NK-92 (cell line): ENCODE measurements around the gene MTF2.

Source experiments
- DNase-seq: peaks from one replicate; lab custom pipeline; 2025; ENCODE audit not compliant: unreplicated experiment; lab: John Stamatoyannopoulos, UW

MTF2 gene

DNA sequence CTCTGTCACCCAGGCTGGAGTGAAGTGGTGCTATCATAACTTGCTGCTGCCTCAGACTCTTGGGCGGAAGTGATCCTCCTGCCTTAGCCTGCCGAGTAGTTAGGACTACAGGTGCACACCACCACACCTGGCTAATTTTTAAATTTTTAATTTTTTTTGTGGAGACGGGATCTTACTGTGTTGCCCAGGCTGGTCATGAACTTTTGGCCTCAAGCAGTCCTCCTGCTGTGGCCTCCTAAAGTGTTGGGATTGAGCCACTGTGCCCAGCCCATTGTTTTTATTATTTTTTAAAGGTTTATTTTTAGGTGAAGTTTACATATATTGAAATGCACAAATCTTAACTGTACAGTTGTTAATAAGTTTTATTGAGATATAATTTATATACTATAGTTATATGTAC is 3.2 kb downstream of the MTF2 start:
- no peak for DNase-seq

DNA sequence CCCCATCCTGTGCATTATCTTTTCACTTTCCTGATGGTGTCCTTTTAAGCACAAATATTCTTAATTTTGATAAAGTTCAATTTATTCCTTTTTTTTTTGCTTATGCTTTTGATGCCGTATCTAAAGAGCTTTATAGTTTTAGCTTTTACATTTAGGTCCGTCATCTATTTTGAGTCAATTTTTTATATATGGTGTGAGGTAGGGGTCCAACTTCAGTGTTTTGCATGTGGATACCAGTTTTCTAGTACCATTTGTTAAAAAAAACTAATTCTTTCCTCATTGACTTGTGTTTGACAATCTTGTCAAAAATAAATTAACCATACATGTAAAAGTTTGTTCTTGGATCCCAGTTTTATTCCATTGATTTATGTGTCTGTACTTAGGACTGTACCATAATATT is 4.9 kb downstream of the MTF2 start:
- no peak for DNase-seq

DNA sequence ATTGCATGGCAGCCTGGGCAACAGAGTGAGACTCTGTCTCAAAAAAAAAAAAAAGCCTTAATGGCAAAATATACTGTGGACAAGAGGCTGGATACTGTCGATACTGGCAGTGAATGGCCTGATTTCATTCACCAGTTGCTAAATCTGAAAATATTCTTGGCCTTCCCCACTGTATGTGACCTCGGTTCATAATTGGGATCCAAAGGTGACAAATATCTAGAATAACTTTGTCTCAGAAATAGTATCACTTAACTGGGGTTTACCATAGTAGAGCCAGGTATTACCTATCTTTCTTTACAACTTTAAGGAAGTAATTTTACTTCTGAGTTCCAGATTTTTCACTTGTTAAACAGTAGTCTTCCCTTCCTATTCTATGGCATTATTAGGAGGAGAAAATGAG is 8.4 kb downstream of the MTF2 start:
- no peak for DNase-seq

DNA sequence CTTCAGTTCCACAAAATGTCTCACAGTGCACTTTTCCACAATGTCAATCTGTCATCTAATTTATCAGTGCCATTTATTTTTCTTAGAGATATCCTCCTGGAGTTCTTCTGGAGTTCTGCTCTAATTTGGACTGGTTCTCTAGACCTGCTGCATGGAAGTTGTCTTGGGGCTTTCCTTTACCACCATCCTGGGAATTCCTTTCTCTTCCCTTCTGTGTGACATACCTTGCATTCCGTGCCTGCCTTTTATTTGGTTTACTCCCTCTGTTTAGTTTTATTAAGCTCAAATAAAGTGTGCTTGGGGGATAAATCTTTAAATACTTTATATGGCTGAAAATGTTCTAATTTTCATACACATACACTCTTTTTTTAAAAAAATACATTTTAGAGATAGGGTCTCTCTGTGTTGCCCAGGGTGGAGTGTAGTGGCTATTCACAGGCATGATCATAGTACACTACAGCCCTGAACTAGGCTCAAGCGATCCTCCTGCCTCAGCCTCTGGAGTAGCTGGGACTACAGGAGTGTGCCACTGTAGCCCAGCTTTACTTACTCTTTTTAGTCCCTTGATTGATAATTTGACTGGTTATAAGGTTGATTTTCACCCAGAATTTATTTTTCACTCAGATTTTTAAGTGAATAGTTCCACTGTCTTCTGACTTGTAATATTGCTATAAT is 14.4 kb downstream of the MTF2 start:
- DNase-seq = no peak

DNA sequence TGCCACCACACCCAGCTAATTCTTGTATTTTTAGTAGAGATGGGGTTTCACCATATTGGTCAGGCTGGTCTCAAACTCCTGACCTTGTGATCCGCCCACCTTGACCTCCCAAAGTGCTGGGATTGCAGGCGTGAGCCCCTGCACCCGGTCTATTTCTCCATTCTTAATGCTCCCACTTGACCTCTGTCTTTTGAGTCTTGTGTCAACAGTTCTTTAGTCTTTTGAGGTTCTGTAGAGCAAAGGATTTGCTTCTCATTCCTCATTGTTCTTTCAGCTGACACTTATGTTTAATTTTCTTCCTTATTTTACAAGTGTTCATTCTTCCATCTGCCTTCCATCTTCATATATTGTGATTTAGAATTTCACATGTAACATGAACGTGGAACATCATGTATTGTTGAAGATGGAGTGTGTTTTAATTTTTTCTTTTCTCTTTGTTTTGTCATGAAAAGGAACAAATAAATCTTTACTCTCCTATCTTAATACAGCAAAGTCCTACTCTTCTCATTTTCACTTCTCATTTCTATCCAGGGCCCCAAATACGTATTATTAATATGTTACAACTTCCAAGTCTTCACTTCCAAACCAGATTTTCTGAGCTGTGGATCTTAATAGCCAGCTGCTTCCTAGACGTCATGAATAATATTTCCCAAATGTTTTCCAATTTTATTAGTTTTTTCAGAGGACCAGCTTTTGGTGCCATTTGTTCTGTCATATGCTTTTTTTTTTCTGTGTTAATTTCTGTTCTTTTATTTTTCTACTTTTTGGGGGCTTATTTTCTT is 16.9 kb downstream of the MTF2 start:
- no peak for DNase-seq

DNA sequence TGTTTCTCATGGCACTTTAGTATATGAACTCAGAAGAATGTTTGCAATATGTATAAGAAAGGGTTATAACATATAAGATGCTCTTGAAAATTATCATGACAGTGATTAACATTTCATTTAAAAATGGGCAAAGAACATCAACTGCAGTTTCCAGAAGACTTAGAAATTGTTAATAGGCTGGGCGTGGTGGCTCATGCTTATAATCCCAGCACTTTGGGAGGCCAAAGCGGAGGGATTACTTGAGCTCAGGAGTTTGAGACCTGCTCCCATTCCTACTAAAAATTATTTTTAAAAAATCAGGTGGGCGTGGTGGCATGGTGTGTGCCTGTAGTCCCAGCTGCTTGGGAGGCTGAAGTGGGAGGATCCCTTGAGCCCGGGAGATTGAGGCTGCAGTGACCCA is 23.1 kb downstream of the MTF2 start:
- no peak for DNase-seq

DNA sequence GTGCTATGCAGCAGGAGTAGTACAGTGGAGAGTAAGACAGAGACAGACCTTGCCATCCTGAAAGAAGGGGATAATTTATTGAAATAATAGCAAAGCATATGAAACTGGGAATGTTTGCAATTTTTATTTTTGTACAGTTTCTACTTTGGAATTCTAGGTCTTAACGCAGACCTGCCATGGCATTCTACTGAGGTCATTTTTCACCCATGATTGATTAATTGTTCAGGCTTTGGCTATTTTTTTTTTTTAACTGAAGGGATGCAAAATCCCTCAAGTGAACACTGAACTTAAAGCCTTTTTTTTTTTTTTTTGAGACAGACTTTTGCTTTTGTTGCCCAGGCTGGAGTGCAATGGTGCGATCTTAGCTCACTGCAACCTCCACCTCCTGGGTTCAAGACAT is 27.1 kb downstream of the MTF2 start:
- DNase-seq = no peak

DNA sequence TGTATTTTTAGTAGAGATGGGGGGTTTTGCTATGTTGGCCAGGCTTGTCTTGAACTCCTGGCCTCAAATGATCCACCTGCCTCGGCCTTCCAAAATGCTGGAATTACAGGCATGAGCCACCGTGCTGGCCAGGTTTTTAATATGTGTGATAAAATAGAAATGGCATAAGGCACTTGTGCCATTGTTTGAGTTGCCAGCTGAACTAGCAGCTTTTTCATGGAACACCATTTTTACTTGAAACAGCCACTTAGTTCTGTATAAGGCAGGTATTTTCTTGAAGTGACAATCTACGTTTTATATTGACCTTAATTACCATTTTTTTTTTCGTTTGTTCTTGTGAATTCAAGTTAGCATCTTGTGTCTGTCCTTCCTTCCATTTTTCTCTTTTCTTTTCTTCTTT is 28.3 kb downstream of the MTF2 start:
- no peak for DNase-seq

DNA sequence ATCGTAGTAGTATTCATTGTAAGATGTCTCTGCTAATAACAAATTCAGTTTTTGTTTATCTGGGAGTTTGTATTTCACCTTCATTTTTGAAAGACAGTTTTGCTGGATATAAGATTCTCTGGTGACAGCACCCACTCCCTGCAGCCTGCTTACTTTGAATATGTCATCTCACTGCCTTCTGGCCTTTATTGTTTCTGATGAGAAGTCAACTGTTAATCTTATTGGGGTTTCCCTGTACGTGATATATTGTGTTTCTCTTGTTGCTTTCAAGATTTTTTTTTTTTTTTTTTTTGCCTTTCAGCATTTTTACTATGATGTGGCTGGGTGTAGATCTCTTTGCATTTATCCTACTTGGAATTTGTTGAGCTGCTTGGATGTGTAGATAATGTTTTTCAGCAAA is 29.3 kb downstream of the MTF2 start:
- no peak for DNase-seq

DNA sequence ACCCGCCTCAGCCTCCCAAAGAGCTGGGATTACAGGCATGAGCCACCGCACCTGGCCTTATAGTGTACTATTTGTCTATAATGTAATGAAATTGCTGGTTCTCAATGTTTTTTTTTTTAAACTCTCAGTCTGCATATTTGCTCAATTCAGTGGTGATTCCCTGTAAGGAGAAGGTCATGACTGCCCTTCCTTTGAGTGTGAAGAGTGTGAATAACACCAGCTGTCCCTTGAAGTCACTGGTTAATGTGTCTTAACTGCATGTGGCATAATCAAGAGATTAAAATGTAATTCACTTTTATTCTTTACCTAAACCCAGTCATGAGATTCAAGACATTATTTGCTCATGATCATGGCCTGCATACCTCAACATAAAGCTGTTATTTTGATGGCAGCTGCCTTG is 30.5 kb downstream of the MTF2 start:
- DNase-seq = no peak

DNA sequence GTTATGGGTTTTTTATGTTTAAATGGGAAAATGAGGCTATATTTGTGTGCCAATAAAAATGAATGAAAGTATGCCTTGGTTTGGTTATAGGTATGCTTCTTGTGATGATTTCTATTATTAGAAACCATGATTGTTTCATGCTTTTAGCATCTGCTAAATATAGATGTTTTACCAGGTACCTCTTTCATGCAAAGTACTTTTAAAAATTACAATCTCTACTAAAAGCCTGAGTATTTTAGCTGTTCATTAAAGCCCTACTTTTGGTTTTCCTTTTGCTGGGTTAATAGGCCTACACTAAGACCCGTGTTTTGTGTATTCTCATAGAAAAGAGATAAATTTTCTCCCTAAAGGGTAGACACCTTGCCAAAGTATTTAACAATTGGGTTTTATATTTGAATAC is 32.0 kb downstream of the MTF2 start:
- DNase-seq = no peak

DNA sequence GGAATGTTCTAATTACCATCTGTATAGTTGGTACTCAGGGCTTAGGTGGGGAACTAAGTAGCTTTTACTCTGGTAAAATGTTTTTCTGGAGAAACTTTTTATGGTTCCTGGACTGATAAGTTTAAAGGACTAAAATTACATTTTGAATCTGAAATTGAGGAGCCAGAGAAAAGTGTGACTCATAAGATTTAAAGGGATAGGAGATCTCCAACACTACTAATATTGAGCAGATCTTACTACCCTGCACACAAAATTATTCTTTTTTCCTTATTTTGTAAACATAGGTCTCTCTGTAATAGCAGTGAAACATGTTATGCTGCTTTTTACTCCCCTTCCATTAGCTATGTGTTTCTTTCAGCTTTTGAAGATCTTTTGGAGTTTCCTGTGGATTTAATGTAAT is 32.5 kb downstream of the MTF2 start:
- no peak for DNase-seq

DNA sequence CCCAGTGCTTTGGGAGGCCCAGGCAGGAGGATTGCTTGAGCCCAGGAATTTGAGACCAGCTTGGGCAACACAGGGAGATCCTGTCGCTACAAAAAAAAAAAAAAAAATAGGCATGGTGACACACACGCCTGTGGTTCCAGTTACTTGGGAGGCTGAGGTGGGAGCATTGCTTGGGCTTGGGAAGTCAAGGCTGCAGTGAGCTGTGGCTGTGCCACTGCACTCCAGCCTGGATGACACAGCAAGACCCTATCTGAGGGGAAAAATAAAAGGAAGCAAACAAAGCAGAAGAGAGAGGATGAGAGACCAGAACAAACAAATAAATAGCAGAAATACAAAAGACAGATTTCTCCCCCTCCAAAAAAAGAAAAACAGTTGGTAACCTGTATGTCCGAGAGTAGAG is 34.0 kb downstream of the MTF2 start:
- no peak for DNase-seq

DNA sequence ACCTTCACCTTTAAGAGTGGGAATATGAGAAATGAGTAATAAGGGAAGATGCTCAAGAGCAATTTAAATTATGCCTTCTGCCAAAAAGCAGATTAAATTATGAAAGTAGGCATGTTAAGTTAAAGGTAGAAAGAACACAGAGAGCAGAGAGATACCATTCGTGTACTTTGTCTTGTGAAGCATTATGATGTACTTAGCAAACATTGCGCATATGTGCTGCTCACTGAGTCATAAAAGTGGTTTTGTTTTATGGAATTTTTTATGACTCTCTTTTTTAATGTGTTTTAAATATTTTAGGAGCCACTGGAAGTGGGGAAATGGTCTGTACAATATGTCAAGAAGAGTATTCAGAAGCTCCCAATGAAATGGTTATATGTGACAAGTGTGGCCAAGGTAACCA is 35.3 kb downstream of the MTF2 start:
- DNase-seq = no peak

DNA sequence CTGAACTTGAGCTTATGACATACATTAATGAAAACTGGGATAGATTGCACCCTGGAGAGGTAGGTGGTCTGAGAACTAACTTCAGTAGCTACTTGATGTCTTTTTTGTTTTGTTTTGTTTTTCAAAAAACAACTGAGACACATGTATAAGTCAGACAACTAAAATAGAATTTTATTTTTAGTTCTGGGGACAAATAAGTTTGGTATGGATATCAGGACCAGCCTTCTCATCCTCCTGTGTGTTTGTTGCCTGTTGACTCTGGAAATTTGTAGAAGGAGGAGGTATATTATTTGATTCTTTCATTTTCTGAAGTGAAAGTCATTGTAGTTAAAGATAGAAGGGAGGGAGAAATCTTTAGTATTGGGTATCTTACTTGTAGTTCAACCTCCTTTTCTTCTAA is 41.5 kb downstream of the MTF2 start:
- DNase-seq = no peak

DNA sequence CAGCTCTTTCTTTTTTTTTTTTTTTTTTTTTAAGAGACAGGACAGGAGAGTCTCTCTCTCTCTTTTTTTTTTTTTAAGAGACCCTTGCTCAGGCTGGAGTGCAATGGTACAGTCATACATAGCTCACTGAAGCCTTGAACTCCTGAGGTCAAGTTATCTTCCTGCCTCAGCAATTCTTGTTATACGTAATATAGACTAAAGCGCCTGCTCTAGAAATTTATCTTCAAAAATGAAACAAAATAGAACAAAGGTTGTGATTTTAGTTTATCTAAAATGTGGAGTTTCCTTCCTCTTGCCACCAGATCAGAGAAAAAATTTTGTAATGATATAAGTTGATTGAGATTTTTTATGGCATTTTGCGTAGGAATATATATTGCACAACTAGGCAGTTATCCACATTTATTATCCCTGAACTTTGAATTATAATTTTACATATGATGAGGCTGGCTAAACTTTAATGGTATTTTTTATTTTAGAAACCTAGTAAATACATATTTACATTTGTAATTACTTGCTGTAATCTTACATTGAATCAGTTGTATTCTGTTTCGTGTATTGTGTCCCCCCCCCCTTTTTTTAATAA is 44.2 kb downstream of the MTF2 start:
- no peak for DNase-seq

DNA sequence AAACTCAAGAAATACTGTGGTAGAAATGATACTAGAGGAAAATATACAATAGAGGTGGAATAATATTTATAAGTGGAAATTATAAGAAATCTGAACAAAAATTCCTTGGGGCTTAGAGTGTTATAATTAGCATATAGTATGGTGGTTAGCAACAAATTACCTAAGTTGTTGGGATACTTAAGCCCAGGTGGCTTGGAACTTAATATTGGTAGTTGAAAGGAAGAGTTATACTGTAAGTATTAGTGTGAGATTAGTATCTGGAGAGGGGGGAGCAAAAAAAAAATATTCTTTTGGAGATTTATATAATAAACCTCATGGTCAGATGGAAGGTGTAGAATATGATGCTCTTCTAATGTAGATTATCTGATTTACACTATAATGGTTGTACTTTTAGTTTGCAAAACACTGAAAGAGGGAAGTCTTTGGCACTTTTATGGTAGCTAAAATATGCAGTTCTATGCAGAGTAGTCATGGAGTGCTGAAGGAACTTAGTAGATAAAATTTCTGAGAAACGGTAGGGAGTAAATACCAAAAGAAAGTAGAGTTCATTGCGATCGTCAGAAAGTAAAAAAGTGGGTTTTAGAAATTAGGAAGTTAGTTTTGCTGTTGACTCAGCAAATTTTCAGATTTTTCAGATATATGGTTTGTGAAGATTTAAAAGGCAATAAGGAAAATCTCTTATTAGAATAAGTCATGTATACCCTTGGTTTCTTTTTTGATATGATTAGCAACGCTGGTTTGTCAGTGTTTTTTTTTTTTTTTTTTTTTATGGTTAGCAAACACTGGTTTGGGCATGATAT is 45.7 kb downstream of the MTF2 start:
- no peak for DNase-seq

DNA sequence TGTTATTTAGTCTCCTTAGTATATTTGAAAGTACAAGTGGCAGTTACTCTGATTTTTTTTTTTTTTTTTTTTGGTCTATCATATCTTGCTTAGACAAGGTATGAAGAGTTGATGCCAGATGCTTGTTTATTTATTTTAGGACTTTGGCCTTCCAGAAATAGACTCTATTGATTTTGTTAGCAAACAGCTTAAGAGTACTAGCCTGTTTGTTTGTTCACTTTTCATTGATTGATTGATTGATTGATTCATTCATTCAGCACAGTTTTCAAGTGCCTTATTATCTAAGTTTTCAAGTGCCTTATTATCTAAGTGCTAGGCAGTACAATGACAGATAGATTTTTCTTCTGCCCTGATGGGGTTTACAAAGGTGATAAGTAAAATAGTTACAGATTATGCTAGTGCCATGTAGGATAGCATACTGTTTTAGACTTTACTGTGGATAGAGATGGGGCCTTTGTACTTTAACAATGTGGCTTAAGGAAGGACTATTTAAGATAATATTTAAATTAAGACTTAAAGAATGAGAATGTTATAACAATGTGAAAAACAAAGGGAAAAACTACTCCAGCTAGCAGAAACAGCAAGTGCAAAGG is 50.5 kb downstream of the MTF2 start:
- no peak for DNase-seq

DNA sequence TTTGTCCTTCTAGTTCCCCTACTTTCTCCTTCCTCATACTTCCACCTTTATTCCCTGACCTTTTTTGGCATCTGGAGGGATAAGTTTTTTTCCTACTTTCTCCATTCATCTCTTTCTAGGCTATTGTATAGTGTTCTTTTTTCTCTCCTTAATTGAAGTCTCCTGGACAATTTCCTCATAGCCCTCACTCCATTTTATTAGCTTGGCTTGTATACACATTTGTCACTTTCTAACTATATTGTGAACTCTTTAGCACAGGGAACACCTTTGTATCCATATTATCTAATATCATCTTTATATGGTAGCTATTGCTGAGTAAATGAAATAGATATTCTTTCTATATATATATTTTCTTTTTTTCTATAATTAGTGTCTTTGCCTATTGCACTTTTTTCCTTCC is 53.6 kb downstream of the MTF2 start:
- DNase-seq = no peak

DNA sequence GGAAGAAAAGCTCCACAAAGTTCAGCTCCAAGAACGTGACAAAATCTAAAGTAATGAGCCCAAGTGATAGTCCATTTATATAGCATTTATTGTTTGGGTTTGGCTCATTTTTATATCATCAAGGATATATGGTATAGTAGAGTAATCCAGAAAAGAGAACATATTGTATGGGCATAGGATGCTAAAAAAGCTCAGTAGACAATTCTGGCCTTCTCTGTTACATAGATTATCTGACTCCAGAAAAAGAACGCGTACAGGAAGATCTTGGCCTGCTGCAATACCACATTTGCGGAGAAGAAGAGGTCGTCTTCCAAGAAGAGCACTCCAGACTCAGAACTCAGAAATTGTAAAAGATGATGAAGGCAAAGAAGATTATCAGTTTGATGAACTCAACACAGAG is 57.4 kb downstream of the MTF2 start:
- DNase-seq = no peak

DNA sequence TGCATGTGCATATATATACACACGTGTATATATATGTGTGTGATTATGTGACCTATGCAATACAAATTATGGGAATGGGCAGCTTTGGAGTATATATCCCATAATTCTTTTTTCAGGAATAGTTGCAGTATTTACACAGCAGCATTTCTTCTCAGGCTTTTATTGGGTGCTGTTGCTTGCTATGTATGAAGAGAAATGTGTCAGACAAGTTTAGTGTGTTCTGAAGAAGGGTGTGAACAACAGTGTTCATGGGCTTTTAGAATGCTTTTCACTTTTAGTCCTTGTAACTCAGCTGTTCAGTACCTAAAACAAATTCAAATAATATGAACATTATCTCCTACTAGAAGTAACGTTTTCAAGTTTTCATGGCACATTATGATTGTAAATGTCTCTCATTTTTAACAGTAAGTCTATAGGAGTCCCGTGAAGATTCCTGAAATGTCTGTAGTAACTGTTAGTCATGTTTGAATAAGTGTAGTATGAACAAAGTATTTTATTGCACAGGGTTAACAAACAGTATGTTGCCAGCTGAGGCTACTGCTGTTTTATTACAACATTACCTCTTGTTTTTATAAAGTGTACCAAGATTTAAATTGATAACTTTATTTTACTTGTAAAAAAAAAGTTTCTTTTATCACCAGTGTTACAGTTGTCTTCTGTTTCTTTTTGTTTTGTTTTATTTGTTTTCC is 58.7 kb downstream of the MTF2 start:
- DNase-seq = no peak
